OCI-LY1 (cell line): Measurements from ENCODE around the gene FH.

Source experiments
- H2AFZ ChIP-seq: fragments of 200-600 bp; sonication (generic), shearing (Covaris generic); 2 replicates; pipeline ENCODE4 v1.6.0; 2014; ENCODE audit warnings: antibody characterized with exemption, mild to moderate bottlenecking, low read length
- H3F3A ChIP-seq: fragments of 200-600 bp; sonication (generic), shearing (Covaris generic); 2 replicates; pipeline ENCODE4 v1.6.0; 2014; ENCODE audit warnings: mild to moderate bottlenecking, antibody characterized with exemption, low read length, moderate library complexity; ENCODE audit not compliant: insufficient read depth
- H3K27ac ChIP-seq: fragments of 200-600 bp; sonication (generic); 2 replicates; pipeline ENCODE4 v1.5.1; 2014; ENCODE audit warnings: low read length, mixed run types, mild to moderate bottlenecking, low read depth; ENCODE audit not compliant: poor library complexity, severe bottlenecking
- H3K27me3 ChIP-seq: fragments of 200-600 bp; sonication (generic); 2 replicates; pipeline ENCODE4 v1.6.0; 2014; ENCODE audit warnings: antibody characterized with exemption, mild to moderate bottlenecking, low read length, moderate library complexity; ENCODE audit not compliant: insufficient read depth
- H3K36me3 ChIP-seq: fragments of 200-600 bp; sonication (generic); 2 replicates; pipeline ENCODE4 v1.6.1; 2014; ENCODE audit warnings: mild to moderate bottlenecking, antibody characterized with exemption, low read length, moderate library complexity, mixed read lengths; ENCODE audit not compliant: insufficient read depth
- H3K4me1 ChIP-seq: fragments of 200-600 bp; sonication (generic); 2 replicates; pipeline ENCODE4 v1.5.1; 2014; ENCODE audit warnings: mild to moderate bottlenecking, low read length, moderate library complexity; ENCODE audit not compliant: insufficient read depth, severe bottlenecking
- H3K4me2 ChIP-seq: fragments of 200-600 bp; sonication (generic), shearing (Covaris generic); 2 replicates; pipeline ENCODE4 v1.6.1; 2014; ENCODE audit warnings: low read length
- H3K4me3 ChIP-seq: fragments of 200-600 bp; sonication (generic); 2 replicates; pipeline ENCODE4 v1.5.1; 2014; ENCODE audit warnings: low read length, low read depth, mild to moderate bottlenecking, mixed read lengths; ENCODE audit not compliant: poor library complexity, severe bottlenecking
- H3K79me2 ChIP-seq: fragments of 200-600 bp; shearing (Covaris generic); 2 replicates; pipeline ENCODE4 v1.6.1; 2016; ENCODE audit warnings: mixed run types, low read length, mixed read lengths; ENCODE audit not compliant: insufficient read depth
- H3K9ac ChIP-seq: fragments of 200-600 bp; sonication (generic), shearing (Covaris generic); 2 replicates; pipeline ENCODE4 v1.6.1; 2014; ENCODE audit warnings: mild to moderate bottlenecking, low read length, mixed read lengths
- H3K9me2 ChIP-seq: fragments of 200-600 bp; sonication (generic), shearing (Covaris generic); 2 replicates; pipeline ENCODE4 v1.6.1; 2014; ENCODE audit warnings: low read depth, mild to moderate bottlenecking, low read length, mixed read lengths
- H3K9me3 ChIP-seq: fragments of 200-600 bp; shearing (Covaris generic); 2 replicates; pipeline ENCODE4 v1.6.1; 2014; ENCODE audit warnings: low read length, mixed read lengths
- H4K20me1 ChIP-seq: fragments of 200-600 bp; sonication (generic), shearing (Covaris generic); 2 replicates; pipeline ENCODE4 v1.6.0; 2016; ENCODE audit warnings: mild to moderate bottlenecking, low read length; ENCODE audit not compliant: insufficient read depth
- CTCF ChIP-seq: fragments of 200-600 bp; sonication (generic), shearing (Covaris generic); IDR thresholded peaks from 2 replicates; pipeline ENCODE4 v1.5.1; 2017; ENCODE audit warnings: mild to moderate bottlenecking, antibody characterized with exemption, low read length, moderate library complexity, mixed read lengths
- EZH2 ChIP-seq: fragments of 200-600 bp; sonication (generic), shearing (Covaris generic); IDR thresholded peaks from 2 replicates; pipeline ENCODE4 v1.8.0; 2017; ENCODE audit warnings: borderline replicate concordance, mixed run types, mild to moderate bottlenecking, antibody characterized with exemption, low read length, moderate library complexity, mixed read lengths

Gene FH

DNA sequence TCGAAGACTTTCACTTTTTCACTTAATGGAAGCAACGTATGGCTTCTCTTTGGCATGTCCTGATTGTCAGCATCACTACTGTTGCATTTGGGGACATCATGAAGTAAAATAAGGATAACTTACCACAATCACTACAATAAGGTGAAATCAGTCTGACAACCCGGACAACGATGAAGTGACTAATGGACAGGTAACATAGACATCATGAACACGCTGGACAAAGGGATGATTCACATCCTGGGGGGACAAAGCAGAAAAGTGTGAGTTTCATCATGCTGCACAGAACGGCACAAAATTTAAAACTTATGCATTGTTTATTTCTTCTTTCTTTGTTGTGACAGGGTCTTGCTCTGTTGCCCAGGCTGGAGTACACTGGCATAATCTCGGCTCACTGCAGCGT, 53.9 kb downstream of the FH start:
- no peaks in the 10 kb centered on the region for H3K36me3 ChIP-seq
- no peak for TF ChIP-seq CTCF
- TF ChIP-seq EZH2: no peak
- no peak overlapping the region for H3K4me2 ChIP-seq
- H3K79me2 ChIP-seq: no peaks in the 10 kb centered on the region
- no peaks in the 10 kb centered on the region for H3K9me2 ChIP-seq
- H3K27ac ChIP-seq: no peak overlapping the region
- H3F3A ChIP-seq: no peaks in the 10 kb centered on the region
- no peak overlapping the region for H2AFZ ChIP-seq
- H3K27me3 ChIP-seq: no peaks in the 10 kb centered on the region
- H3K4me3 ChIP-seq: no peak overlapping the region
- no peak overlapping the region for H3K9ac ChIP-seq
- H3K4me1 ChIP-seq: no peaks in the 10 kb centered on the region
- H4K20me1 ChIP-seq: no peaks in the 10 kb centered on the region
- H3K9me3 ChIP-seq: no peaks in the 10 kb centered on the region

DNA sequence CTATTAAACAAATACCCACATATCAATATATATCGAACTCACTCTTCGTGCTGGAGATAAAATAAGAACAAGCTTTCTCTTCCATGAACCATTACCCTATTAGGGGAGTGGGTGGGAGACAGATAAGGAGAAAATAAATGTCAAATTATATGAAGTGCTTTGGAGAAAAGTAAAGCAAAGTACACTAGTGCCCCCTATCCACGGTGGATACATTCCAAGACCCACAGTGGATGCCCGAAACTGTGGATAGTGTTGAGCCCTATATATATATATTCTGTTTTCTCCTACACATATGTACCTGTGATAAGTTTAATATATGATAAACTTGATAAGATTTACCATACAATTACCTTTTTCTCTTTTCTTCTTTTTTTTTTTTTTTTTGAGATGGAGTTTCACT, 54.6 kb downstream of the FH start:
- H3K36me3 ChIP-seq: no peaks in the 10 kb centered on the region
- H3K27ac ChIP-seq: no peak overlapping the region
- no peaks in the 10 kb centered on the region for H3K27me3 ChIP-seq
- no peaks in the 10 kb centered on the region for H3K9me2 ChIP-seq
- H3K9me3 ChIP-seq: no peaks in the 10 kb centered on the region
- no peaks in the 10 kb centered on the region for H4K20me1 ChIP-seq
- H3K4me3 ChIP-seq: no peak overlapping the region
- no peak overlapping the region for H3K9ac ChIP-seq
- no peaks in the 10 kb centered on the region for H3K4me1 ChIP-seq
- TF ChIP-seq CTCF (no peak), EZH2 (no peak)
- H3K4me2 ChIP-seq: no peak overlapping the region
- no peak overlapping the region for H2AFZ ChIP-seq
- H3F3A ChIP-seq: no peaks in the 10 kb centered on the region
- no peaks in the 10 kb centered on the region for H3K79me2 ChIP-seq

GRCh38 chr1:241462391-241462790, 57.2 kb downstream of the FH start:
- H3K9me2 ChIP-seq: no peaks in the 10 kb centered on the region

More at GRCh38 chr1:241462391-241462790, 57.2 kb downstream of the FH start:
- H3K9ac ChIP-seq: no peak overlapping the region
- no peaks in the 10 kb centered on the region for H3K27me3 ChIP-seq
- TF ChIP-seq CTCF (no peak), EZH2 (no peak)
- H3K27ac ChIP-seq: no peak overlapping the region
- no peak overlapping the region for H3K4me2 ChIP-seq
- no peaks in the 10 kb centered on the region for H3F3A ChIP-seq
- H2AFZ ChIP-seq: no peak overlapping the region
- no peaks in the 10 kb centered on the region for H3K36me3 ChIP-seq
- no peaks in the 10 kb centered on the region for H3K79me2 ChIP-seq
- no peak overlapping the region for H3K4me3 ChIP-seq
- H4K20me1 ChIP-seq: no peaks in the 10 kb centered on the region
- no peaks in the 10 kb centered on the region for H3K9me3 ChIP-seq
- H3K4me1 ChIP-seq: no peaks in the 10 kb centered on the region
